Stimulated activated CD8-positive, alpha-beta memory T cell treated with anti-CD3 and anti-CD28 coated beads, Interleukin-2, amount 100 ng/mL, for 48 hours (primary cell): ENCODE results near the gene RARS1.
A peak's percentile ranks its signal among the peaks of the same experiment; 100 is the strongest.
"Not testable (repeated sequence)": the region's sequence is repeated elsewhere in the genome, so short reads cannot be mapped to it uniquely, and the experiment has no call there.

Experiments
- DNase-seq, 2 donors: peaks; one replicate each; pipeline ENCODE4 v3.0.0-alpha.2; 2020; ENCODE audit warnings: low read depth in 2 of 2

The RARS1 gene

DNA sequence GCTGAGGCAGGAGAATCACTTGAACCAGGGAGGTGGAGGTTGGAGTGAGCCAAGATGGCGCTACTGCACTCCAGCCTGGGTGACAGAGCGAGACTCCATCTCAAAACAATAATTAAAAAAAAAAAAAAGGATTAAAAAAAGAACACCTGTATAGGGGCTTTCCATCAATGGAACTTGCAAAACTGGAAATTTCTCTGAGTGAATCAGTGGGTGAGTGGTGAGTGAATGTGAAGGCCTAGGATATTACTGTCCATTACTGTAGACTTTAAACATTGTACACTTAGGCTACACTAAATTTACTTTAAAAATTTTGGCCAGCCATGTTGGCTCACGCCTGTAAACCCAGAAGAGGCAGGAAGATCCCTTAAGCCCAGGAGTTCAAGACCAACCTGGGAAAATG is 5.7 kb upstream of the RARS1 start:
- DNase-seq: no peak

DNA sequence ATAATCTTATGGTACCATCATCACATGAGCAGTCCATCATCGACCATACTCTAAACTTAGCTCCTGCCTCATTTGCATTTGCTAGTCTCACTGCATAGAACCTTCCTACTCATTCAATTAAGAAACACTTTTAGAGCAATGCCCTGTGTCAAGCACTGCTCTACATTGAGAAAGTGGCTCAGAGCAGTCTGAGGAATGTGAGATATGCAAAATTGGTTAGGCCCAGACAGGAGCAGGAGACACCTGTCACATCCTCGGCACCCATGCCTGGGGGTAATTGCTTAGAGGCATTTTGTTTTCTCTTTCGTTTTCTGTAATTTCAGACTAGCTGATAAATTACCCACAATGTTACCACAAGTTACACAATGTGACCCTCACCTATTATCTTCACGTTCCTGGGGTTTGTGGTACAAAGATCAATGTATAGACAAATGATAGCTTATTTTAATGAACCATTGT is 4.9 kb upstream of the RARS1 start:
- DNase-seq: no peak

DNA sequence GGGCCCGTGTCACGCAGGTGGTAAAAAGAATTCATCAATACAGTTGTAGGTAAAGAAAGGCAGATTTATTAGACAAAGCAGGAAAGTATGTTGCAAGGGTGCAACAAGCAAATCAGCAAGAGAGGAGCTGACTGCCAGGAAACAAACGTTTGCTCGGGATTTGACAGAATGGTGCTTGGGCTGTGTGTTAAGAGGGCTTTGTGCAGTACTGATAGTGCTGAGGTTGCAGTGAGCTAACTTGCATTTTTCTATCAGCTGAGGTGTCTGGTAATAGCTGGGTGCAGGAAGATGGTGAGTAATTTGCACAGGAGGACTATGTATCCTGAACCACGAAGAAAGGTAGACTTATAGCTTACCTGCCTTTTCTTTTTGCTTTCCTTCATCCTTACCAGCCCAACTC is 3.9 kb upstream of the RARS1 start:
- no peak for DNase-seq

DNA sequence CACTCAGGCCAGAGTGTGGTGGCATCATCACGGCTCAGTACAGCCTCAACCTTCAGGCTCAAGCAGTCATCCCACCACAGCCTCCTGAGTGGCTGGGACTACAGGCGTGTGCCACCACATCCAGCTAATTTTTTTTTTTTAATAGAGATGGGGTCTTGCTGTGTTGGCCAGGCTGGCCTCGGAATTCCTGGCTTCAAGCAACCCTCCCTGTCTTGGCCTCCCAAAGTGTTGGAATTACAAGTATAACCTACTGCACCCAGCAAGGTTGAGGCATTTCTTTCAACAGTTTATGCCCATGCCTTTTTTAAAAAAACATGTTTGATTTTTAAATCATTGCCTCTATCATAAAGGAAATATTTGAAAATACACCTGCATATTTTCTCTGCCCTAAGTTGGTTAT is 2.8 kb downstream of the RARS1 start:
- no peak for DNase-seq

DNA sequence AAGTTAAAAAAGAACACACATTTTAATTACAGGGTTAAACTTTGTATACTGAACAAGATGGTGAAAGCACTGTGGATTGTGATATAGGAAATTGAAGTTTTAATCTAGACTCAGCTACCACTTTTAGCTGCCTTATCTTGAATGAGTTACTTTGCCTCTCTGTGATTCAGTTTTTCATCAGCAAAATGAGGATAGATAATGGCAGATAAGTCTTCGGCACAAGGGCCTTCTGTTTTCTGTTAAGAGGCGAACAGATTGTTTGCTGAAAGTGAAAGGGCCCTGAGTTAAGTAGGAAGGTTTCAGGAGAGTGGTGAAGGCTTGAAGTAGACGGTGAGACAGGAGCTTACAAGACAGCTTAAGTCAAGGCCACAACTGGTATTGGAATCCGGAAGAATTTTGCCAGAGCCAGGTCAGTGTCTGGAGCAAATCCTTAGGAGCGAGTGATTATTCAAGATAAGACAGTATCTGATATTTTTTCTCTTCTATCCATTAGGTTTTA is 7.8 kb downstream of the RARS1 start:
- no peak for DNase-seq

DNA sequence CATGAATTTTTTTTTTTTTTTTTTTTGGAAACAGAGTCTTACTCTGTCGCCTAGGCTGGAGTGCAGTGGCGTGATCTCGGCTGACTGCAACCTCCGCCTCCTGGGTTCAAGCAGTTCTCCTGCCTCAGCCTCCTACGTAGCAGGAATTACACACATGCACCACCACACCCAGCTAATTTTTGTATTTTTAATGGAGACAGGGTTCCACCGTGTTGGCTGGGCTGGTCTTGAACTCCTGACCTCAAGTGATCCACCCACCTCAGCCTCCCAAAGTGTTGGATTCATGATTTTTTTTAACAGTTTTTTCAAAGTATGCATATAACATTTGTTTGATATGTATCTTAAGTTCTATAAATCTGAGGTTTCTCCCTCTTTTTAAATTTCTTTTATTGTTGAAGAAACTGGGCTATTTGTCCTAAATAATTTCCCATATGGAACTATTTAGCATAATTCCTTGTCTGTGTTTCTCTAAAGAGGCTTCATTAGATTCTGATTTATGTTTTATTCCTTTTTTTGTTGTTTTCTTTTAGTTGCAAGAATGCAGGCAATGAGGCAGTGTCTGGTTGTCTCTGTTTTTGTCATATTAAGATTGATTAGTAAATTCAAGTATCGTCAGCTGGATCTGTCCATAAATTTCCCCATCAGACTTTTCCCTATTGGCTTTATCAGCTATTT is 16.4 kb downstream of the RARS1 start:
- DNase-seq: no peak

DNA sequence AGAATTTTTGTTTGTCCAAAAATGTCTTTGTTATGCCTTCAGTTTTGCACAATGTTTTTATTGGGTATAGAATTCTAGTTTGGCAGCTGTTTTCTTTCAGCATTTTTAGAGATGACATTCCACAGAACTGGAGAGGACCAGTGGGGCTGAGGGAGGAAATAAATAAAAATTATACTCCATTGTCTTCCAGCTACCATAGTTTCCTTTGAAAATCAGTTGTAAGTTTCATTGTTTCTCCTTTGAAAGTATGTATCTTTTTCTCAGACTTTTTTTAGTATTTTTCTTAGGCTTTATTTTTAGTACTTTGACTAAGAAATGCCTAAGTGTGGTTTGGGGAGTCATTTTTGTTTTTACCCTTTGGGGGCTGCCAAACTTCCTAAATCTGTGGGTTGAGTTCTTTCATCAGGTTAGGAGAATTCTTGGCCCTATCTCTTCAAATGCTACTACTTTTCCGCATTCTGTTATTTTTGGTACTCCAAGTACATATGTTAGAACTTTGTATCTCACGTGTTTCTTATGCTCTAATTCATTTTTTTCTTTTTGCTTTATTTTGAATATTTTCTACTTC is 27.7 kb downstream of the RARS1 start:
- DNase-seq: no peak

DNA sequence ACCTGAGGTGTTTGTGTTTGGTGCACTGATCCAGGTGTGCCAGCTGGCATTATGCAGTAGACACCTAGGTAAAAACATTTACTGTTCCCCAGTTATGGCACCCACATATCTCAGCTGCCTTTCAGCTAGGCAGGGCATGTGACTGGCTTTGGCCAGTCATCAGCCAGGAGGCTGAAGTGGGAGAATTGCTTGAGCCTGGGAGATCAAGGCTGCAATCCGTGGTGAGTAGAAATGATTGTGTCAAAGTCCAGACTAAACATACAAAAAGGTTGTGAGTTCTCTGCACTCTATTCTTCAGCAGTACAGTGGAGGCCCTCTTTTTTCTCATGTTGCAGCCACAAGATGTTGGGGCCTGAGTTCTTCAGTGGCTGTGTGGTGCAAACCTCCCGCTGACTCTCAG is 39.6 kb downstream of the RARS1 start:
- DNase-seq: no peak

DNA sequence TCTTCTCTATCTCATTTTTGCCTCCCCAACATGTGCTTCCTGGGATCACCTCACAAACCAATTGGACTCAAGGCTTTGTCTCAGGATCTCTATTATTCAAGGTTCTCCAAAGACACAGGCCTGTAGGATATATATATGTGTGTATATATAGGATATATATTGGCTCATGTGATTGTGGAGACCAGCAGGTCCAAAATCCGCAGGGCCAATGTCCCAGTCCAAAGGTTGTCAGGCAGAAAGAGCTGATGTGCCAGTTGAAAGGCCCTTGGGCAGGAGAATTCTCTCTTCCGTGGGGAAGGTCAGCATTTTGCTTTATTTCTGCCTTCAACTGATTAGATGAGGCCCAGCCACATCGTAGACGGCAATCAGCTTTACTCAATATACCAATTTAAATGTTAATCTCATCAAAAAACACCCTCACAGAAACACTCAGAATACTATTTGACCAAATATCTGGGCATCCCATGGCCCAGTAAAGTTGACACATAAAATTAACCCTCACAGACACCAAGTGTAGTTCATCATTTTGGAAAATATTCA is 41.6 kb downstream of the RARS1 start:
- DNase-seq: no peak

DNA sequence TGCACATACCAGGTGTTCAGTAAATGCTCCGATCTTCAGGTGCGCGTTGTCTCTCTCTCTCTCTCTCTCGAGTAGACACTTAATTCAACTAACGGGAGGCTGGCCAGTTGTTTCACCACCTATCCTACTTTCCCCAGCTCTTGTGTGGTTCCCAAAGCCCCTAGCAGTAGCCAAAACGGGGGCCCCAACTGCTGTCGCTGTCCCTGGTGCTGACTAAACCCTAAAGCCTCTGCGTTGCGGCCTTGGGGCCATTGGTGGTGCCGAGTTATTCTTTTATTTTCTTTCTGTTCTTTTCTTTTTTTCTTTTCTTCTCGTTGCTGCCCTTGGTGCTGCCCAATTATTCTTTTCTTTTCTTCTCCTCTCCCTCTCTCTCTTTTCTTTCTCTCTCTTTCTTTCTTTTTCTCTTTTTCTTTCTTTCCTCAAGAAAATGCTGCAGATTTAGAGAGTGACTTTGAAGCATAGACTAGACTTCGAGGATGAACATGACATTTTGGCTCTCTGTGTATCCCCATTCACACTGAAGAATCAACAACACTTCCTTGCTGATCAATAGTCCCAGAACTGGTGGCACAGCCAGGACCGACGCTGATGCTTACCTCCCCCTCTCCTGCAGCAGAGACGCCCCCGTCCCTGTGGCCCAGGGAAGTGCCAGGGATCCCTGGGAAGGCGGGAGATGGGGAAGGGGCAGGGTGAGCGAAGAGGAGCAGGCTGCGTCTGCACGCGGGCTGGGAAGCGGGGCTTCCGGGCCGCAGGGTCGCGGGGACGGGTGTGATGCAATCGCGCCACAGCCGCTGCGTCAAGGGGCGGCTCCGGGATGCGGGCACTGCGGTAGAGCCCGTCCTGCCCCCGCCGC is 42.5 kb downstream of the RARS1 start, which contains the start of gene FBLL1:
Gene FBLL1, plus strand, starts transcription at position 785 of the 853 bp plus-strand sequence. CDS start 200 bp downstream, outside the sequence.
- DNase-seq: peak in 1 of 2 donors; percentile 26

DNA sequence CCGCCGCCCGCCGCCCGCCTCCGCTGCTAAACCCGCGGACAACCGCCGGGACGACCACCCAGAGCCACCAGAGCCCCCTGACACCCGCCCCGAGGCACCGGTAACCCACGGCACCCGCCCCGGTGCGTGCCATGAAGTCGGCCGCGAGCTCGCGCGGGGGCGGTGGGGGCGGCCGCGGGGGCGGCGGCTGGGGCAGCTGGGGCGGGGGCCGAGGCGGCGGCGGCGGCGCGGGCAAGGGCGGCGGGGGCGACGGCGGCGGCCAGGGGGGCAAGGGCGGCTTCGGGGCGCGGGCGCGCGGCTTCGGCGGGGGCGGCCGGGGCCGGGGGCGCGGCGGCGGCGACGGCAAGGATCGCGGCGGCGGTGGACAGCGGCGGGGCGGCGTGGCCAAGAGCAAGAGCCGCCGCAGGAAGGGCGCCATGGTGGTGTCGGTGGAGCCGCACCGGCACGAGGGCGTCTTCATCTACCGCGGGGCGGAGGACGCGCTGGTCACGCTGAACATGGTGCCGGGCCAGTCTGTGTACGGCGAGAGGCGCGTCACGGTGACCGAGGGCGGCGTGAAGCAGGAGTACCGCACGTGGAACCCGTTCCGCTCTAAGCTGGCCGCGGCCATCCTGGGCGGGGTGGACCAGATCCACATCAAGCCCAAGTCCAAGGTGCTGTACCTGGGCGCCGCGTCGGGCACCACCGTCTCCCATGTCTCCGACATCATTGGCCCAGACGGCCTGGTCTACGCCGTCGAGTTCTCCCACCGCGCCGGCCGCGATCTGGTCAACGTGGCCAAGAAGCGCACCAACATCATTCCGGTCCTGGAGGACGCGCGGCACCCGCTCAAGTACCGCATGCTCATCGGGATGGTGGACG is 43.3 kb downstream of the RARS1 start:
- no peak for DNase-seq

DNA sequence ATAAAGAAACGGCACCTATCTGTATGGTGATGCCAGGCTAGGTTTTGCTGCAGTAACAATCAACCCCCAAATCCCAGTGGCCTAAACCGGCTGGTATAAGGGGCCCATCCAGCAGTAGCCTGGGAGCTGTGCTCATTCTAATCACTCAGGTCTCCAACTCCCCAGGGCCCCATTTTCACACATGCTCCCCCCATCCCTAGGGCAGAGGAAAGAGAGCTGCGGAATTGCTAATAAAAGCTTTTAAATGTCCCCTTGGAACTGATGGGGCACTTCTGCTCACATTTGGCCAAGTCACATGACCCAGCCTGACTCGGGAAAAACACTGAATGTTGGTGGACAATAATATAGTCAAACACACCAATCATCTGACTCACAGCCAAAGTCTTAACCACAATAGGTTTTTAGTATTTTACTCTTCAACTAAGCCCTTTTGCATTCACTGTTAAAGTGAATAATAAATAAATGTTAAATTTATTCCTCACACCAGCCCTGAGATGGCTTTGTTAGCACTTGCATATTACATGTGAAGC is 44.4 kb downstream of the RARS1 start:
- no peak for DNase-seq

DNA sequence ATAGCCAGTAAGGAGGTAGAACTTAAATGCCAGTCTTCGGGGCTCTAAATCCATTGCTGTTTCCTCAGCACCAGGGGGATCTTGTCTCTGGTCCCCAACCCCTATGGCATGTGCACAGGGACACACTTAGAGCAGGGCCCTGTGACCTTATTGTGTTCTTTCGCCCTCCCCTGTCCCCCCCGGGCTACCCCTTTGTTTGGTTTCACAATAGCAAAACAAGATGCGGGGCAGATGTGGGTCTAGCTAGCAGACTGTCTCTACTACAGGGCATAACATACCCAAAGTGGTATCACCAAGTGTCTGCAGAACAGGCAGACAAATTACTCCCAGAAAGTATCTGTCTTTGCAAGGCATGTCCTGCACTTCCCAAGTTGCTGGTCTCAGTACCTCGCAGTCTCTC is 44.9 kb downstream of the RARS1 start:
- DNase-seq: no peak

DNA sequence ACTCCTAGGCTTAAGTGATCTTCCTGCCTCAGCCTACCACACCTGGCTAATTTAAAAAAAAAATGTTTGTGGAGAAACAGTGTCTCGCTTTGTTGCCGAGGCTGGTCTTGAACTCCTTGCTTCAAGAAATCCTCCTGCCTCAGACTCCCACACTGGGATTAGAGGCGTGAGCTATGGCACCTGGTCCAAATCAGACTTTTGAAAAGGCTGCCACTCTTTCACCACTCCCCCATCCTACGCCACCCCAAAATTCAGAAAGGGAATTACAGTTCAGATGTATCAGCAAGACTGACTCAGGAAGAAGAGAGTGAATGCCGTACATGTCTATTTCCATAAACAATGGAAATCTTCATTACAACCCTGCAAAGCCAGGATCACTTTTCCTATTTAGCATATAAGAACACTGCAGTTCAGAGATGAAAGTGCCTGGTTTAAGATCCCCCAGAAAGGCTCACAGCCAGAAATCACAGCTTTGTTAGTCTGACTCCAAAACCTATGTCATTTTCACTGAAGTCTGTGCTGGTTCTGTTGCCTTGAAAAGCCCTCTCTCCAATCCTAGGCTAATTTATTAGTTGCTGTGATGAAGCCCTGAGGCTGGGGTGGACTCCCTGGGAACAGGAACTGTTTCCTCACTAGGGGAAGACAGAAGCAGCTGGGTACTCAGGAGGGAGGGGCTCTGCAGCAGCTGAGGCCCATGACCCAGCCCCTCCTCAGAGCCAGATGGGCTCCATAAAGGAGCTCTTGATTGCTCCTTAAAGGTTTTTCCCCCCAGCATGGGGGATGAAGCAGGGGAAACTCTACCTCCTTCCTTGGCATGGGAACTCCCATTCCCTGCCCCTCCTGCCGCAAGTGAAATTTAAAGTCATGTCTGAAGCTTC is 46.0 kb downstream of the RARS1 start:
- DNase-seq: no peak

DNA sequence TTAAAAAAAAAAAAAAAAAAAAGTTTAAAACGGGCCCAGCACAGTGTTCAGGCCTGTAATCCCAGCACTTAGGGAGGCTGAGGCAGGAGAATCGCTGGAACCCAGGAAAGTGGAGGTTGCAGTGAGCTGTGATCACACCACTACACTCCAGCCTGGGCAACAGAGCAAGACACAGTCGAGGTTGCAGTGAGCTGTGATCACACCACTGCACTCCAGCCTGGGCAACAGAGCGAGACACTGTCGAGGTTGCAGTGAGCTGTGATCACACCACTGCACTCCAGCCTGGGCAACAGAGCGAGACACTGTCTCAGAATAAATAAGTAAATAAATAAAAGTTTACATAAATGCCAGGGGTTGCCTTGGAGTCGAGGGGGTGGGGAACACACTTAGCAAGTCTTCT is 48.1 kb downstream of the RARS1 start:
- not testable (repeated sequence) for DNase-seq

DNA sequence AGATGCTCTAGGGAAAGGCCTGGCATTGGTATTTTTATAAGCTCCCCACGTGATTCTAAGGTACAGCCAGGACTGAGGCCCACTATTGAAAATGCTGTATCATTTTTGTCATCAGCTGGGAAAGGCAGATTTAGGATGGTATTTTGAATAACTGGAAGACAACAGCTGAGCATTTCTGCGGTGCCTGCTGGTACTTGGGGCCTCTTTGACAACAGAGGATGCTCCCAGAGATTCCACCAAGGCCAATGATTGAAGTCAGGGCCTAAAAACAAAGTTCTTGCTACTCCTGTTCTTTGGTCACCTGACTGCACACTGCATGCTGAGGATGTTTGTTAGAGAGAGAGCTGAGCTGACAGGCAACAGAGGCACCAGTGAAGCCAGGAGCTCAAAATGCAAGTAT is 50.9 kb downstream of the RARS1 start:
- no peak for DNase-seq

DNA sequence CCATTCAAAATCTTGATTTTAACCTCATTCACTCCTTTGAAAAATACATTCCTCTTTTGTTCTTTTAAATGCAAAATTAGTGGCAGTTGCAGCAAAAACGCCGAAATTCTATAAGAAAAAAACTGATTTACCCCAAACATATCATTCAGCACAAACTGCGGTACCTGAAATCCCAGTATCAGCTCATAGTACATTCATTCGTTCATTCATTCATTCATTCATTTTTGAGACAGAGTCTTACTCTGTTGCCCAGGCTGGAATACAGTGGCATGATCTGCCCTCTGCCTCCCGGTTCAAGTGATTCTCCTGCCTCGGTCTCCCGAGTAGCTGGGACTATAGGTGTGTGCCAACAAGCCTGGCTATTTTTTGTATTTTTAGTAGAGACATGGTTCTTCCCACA is 63.3 kb downstream of the RARS1 start:
- DNase-seq: no peak

DNA sequence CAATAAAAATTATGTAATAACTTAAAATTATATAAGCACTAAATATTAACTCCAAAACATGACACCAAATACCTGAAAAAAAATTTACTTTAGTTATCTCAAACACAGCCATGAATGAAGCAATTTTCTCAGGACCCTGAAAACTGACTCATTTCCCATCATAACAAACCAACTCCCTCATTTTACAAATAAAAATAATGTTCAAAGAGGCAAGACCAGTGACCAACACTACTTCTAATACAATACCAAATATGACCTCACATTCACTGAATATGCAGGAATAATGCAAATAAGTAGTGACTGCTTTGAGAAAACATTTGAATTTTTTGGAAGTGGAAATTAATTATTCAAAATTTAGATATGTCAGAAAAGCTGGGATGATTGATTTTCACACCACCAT is 64.4 kb downstream of the RARS1 start:
- DNase-seq: no peak

DNA sequence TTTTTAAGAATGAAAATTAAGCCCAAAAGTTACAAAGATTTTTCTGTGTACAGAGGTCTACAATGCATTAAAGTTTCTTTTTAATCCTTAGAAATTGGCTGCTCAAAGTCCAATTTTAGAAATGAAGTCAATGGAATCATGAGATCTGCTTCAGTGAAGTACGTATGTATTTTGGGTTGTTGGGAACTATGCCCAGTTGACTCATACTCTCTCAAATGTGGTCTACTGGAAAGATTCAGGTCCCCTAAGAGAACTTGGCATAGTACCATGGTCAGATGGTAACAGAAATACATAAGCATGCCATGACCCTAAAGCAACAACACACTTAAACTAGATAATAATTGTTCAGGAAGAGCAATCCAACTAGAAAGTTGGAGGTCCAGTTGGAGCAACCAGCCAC is 65.9 kb downstream of the RARS1 start:
- no peak for DNase-seq
